GM19452 (cell line): ENCODE measurements around the gene GPR15LG.

Experiments
- ATAC-seq: cut with Tn5 transposase; IDR thresholded peaks from one replicate; pipeline ENCODE4 v1.9.1; 2021; ENCODE audit not compliant: unreplicated experiment

GPR15LG gene

DNA sequence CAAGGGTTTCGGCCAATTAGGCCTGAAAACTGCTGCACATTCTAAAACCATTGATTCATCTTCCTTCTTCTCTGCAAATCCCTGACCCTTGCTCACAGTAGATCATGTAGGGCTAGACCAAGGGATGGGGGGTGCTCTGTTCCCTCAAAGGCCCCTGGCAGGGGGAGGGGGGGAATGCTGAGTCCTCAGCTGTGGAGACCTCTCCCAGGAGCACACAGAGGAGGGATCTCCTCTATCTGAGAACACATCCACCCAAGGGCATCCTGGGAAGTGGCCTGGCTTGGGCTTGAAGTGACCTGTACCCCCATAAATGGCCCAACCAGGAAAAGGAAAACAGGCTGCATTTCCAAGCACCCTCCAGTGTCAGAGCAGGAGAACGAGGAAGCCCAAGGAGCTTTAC is 19.7 kb downstream of the GPR15LG start:
- ATAC-seq = no peak

DNA sequence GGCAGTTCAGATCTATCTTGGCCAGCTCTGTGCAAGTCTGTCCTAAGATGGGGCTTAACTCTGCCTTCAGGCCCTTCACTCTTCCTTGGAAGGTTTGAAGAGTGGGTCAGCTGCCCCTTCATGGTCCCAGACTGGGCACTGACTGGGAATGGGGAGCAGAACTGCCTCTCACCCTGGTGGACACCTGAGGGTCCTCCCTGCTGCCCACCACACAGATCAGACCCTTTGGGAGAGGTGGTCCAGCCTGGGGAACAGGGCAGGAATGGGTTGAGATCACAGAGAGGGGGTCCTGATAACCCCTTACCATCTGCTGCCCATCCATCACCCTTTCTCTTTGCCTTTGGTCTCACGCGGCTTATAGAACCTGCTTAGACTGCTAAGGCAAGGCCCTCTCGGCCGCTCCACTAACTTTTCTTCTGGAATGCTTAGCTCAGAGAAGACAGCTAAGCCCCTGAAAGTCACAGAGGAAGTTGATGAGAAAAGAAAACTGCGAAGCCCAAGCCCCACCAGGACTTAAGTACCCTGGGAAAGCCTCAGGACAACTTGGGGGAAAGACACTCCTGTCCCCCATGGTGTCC is 20.3 kb downstream of the GPR15LG start:
- no peak for ATAC-seq

DNA sequence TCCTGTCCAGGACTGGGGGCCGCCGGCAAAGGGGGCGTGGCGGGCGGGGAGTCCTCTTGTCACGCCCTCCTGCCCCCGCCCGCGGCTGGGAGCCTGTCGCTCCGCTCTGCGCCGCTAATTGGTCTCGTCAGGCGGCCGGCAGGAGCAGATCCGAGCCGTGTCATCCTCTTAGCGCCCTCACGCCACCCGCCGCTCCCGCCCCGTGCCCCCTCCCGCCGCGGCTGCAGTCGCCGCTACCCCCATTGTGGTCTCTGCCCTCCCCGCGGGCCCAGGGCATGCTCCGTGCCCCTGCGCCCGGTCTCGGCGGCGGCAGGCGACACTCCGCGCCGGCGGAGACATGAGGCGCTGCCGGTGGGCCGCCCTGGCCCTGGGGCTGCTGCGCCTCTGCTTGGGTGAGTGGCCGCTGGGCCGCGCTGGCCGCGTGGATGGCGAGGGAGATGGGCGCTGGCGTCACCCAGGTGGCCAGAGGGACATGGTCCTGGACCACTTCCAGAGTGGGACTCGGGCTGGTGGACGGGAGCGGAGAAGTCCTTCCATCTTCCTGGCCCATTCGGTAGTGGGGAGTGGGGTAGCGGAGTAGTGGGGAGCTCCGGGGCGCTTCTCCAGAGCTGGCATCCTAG is 20.9 kb downstream of the GPR15LG start, which contains the start of gene CDHR1:
Gene CDHR1 (plus strand): TSS at position 114 of the 620 bp plus-strand sequence. CDS start 224 bp downstream, at position 338.
- peak; percentile 78 for ATAC-seq

DNA sequence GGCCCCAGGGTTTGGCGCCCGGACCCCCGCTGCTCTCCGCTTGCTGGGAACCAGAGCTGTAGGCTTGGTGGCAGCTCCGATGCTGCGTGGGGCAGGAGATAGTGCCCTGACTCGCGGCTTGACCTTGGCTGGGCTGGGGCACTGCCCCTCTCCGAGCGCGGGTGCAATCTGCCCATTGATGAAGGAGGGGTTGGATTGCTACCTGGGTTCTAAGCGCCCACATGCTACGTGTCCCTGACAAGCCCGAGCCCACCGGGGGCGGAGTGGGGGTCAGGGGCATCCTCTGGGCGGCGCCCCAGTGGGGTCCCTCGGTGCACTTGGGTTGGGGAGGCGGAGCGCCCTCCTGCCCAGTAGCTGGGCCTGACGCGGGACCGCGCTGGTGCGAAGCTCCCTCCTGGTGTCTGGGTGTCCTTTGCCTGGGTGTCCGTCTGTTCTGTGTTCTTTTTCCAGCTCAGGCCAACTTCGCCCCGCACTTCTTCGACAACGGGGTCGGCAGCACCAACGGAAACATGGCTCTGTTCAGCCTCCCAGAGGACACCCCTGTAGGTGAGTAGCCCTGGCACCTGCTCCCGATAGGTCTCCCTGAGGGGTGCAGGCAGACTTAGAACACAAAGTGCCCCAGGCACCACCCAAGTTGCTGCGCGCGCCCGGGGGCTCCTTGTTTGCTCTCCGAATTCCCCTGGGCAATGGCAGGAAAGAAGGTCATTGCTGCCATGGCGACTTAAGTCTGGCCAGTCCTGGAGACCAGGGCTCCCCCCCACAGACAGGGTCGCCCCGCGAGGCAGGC is 21.6 kb downstream of the GPR15LG start:
- ATAC-seq = no peak

DNA sequence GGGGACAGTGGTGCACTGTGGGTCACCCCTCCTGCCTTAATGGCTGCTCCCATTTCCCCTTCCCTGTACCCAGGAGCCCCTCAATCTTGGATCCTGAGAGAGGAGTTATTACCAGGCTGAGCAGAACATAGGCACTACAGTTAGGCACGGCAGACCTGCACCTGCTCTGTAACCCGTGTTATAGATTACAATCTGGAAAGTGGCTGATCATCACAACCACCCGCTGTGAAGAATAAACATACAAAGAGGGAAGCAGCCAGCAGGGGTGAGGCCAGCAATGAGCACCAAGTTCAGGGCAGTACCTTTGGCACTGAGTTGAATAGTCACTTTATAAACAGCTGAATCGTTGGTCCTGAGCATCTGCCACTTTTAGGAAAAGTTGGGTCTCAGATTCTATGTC is 22.5 kb downstream of the GPR15LG start:
- no peak for ATAC-seq

DNA sequence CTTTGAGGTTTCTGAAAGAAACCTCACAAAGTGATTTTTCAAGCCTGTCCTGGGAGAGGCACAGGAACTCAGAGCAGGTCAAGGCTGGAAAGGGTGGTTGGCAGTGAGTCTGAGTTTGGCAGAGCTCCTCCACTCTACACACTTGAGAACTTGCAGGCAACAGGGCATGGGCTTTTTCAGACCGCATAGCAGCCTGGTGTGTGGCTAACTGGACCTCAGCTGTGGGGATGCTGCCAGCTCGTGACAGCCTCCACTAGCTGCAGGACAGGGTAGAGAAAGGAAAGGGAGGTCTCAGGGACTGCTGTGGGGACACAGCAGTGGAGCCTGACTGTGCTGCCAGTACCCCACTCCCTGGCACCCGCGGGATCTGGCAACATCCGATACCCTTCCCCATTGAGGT is 23.3 kb downstream of the GPR15LG start:
- ATAC-seq = no peak

DNA sequence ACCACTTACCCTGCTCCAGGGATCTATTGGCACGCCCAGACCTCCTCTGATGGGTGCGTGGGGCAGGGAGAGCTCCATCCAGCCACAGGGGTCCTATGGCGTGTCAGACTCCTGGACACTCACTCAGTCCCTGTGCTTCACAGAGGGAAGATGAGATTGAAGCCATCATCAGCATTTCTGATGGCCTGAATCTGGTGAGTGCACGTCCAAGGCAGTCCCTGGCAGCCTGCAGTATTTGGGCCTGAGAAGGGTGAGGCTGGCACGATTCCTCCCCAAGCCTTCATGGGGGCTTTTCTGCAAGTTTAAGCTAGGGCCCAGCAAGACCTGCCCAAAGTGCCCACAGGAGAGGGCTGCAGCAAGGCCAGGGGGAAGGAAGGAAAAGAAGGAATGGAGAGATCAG is 24.0 kb downstream of the GPR15LG start:
- ATAC-seq = no peak

DNA sequence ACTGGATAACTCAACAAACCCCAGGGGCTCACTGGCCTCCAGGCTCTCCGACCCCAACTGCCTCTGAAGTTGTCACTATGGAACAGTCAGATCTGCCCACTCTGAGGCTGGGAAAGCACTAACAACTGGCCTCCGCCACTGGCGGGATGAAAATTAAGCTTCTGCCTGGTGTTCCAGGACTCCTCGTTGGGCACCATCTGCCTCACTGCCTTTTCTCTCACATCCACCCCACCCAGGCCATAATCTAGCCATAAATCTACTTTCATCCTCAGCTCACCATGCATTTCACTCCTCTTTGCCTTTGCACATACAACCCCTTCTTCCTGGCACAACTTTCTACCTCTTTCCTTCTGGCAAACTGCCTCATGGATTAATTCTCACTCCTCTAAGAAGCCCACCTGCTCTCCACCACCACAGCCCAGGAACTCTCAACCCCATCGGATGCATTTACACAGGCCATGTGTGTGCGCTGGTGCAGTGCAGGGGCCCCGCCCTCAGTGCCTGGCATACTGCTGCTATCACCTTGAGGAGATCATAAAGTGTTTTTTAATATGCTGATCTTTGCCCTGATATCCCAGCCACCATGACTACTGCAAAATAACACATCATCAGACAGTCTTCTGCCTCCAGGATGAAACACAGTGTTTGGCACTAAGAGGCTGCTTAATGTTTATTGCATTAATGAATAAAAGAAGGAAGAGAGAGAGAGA is 24.8 kb downstream of the GPR15LG start:
- no peak for ATAC-seq

DNA sequence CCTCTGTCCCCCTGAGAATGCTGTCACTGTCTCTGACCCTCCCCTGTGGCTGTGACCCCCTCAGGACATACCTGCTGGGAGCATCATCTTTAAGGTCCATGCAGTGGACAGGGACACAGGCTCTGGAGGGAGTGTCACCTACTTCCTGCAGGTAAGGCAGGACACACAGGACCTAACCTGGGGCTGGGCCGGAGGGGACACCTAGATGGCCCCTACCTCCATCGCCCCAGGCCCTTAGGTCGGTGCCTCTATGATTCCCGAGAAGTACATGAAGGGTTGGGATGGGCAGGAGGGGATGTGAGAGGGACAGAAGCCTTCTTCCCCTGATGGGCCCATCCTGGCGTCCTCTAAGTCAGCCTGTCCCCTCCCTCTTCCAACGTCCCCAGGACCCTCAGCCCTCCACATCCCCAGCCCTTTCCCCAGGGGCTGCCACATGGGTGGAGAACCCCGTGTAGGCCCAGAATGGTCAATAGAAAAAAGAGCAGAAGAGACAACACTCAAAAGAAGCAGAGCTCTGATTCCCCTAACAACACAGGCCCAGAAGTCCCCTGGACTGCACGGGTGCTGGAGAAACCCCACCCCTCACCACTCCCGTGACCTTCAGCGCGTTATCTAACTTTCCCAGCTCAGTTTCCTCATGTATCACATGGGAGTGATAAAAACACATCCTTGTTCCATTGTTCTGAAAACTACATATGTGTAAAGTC is 27.1 kb downstream of the GPR15LG start:
- no peak for ATAC-seq

DNA sequence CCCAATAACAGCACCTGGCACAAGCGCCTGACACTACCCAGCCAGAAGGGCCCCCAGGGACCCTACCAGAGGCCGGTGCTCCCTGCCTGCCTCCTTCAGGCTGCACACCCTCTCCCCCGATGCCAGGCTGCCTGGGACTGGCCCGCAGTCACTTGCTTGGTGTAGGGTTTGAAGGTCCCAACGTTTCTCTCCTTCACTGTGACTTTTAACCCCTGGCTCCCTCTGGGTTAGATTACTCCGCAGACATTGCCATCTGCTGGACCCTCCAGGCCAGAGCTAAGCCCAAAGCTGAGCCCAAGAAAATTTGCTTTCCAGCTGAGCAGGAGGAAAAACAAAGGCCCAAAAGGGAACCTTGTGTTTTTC is 27.6 kb downstream of the GPR15LG start:
- ATAC-seq = no peak

DNA sequence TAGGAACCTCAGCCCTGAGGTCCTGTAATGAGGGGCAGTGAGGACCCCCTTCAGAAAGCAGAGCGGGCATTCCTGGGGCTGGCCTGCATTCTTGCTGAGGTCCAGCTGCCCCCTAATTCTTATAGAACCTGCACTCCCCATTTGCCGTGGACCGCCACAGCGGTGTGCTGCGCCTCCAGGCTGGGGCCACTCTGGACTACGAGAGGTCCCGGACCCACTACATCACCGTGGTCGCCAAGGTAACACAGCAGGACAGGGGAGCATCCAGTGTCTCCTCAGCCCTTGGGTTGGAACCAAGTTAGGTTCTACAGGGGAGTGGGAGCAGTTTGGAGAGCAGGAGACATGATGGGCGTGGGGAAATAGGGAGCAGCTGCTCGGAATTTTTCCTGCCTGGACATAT is 28.1 kb downstream of the GPR15LG start:
- no peak for ATAC-seq

DNA sequence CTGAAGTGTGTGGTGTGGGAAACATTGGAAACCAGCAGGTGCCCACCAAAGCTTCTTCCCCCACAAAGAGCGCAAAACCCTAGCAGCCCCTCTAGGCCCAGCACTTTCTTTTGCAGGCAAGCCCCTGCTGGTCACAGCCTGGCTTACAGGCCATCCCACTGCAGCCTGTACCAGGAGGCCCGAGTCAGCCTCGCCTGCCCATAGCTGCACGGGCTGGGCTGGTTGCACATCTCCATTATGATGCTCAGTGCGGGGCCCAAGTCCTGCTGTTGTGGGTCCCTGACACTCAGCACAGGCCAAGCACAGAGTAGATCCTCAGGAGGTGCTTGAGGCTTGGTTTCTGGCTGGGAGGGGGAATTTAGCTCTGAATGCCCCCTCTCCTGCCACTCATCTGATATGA is 28.7 kb downstream of the GPR15LG start:
- ATAC-seq = no peak

DNA sequence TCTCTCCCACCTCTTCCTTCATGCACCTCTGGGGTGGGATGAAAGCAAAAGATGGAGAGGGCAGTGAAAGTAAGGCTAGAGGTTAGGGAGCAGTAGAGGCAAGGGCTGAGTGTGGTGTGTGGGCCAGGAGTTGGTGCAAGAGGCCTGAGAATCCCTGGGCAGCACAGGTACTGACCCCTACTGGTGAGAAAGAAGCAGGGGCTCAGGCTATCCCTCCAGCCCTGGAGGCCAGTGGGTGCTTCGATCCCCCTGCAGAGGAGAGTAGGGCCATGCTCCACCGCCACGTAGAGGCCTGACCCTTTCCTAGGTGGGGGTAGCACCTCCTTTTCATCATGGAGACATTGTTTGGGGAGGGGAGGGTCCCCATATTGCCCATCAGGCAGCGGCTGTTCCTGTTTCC is 30.5 kb downstream of the GPR15LG start:
- peak; percentile 59 for ATAC-seq

DNA sequence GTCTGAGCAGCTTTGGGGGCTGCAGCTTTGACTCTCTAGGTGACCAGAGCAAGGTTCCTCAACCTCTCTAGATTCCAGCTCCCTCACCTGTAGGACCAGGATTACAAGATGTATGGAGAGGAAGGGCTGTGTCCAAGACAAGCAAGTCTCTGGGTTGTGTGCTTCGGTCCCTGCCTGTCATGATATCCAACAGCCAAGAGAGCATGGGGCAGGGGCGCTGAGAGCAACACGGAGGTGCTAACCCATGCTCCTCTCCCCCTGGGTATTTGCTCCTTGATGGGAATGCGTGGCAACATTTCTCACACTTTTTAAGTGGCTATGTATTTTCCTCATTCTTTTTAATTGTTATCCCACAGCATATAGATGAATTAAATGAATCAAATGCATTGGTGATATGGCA is 31.0 kb downstream of the GPR15LG start:
- ATAC-seq = no peak

DNA sequence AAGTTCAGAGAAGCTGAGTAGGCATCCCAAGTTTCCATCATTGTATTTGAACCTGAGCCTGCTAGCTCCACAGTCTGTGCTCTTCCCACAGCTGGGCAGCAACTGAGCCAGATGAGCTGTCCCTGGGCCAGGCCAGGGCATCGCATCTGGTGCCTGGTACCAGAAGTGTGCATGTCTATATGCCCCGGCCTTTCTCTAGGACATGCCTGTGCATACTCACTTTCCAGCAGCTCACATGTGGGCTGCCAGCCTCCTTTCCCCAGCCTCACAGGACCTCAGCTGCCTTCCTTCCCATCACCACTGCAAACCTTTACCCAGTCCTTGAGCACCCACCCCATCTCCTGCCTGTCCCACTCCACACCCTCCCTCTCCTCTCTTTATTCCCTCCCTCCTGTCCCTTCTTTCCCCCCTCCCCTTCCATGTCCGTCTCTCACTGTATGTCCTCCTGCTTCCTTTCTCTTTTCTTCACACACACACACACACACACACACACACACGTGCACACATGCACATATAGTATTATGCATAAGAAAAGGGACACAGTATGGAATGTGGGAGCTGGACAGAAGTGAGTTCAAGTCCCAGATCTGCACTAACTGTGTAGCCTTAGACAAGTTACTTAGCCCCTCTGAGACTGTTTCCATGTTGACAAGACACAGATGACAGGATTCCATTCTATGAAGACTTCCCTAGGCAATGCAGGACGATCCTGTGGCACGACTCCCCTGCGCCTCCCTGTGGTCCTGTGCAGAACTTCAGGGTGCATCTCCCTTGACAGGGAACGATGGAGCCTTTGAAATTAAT is 31.6 kb downstream of the GPR15LG start:
- peak; percentile 86 for ATAC-seq

DNA sequence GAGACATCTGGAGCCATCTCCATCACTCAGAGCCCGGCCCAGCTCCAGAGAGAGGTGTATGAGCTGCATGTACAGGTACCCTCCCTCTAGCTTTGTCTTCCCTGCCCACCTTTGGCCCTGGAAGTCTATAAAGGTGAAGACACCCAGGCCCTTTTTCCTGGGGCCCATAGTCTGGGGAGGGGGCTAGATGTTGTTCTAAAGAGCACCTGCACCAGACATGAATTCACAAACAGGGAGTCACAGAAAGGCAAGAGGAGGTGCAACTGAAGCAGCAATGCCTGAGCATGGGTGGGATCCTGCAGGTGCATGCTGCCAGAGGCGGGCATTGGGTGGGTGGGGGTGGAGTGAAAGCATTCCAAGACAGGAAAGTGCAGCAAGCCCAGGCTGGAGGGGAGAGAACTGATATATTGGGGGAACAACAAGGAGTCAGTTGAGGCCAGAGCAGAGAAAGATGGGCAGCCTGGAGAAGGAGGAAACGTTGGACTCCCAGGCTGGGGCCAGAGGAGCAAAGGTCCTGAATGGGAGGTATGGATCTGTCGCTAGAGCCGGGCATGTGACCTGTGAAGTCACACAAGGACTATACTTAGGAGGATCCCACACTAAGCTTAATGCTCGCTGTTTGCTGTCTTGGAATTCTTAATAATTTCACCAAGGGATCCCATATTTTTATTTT is 32.4 kb downstream of the GPR15LG start:
- no peak for ATAC-seq

DNA sequence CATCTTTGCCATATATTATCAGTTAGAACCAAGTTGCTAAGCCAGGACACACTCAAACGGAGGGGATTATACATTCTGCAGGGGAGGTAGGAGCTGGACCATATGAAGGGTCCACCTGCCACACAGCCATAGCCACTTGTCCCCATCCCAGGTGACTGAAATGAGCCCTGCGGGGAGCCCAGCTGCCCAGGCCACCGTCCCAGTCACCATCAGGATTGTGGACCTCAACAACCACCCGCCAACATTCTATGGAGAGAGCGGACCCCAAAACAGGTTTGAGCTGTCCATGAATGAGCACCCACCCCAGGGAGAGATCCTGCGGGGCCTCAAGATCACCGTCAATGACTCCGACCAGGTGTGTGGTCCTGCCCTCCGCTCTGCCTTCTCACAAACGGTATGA is 34.4 kb downstream of the GPR15LG start:
- ATAC-seq = no peak

DNA sequence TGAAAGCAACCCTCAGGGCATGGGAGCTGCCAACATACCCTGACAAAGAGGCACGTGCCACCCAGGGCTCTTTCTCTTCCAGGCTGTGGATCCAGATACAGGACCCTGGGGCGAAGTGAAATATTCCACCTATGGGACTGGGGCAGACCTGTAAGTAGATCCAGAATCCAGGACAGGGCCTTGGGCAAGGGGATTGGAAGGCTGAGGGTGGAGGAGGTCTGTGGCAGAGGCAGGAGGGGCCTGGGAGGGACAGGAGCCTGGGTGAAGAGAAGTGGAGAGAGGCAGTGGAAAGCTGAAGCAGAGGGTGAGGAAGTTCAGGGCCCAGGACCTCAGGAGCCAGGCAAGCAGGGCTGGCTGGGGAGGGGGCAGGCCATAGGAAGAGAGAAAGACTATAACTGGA is 38.0 kb downstream of the GPR15LG start:
- no peak for ATAC-seq

DNA sequence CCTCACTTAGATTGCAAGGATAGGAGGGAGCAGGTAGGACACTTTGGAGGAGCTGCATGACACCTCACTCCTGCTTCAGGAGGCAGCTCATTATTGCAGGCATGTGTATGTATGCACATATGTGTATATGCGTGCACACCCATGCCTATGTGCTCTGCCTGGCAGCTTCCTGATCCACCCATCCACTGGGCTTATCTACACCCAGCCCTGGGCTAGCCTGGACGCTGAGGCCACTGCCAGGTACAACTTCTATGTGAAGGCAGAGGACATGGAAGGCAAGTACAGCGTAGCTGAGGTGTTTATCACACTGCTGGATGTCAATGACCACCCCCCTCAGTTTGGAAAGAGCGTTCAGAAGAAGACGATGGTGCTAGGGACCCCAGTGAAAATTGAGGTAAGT is 38.4 kb downstream of the GPR15LG start:
- no peak for ATAC-seq

DNA sequence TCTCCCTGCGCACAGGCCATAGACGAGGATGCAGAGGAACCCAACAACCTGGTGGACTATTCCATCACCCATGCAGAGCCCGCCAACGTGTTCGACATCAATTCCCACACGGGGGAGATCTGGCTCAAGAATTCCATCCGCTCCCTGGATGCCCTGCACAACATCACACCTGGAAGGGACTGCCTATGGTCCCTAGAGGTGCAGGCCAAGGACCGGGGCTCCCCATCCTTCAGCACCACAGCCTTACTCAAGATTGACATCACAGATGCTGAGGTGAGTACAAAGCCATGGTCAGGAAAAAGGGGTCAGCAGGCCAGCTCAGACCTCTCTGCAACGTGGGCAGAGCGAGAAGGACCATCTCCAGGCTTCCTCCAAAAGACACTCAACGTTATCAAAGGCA is 39.5 kb downstream of the GPR15LG start:
- ATAC-seq = no peak
